HepG2 (cell line): ENCODE results near the gene BIRC2. TPM values are rescaled to one million over a fixed set of nuclear protein-coding genes. Genes with fewer than 3 reads are reported as not detected.

Experiments used
- ATAC-seq: fragments of 200-7000 bp; cut with Tn5 transposase; 3 replicates; pipeline ENCODE4 v1.9.1; 2020; ENCODE audit warnings: mild to moderate bottlenecking, moderate library complexity
- BruUV-seq: library from RNA; stranded (reverse); fragments of 400-500 nt; replicated peaks from 2 replicates; lab custom pipeline; 2021; lab: Mats Ljungman, UMichigan
- CTCF ChIA-PET: fragments of 300-600 bp; formaldehyde crosslinking; extraction: SDS; loops from one replicate; lab custom pipeline; 2021; ENCODE audit warnings: low total read pairs, inconsistent platforms, low intra/inter-chr PET ratio; lab: Yijun Ruan, JAX
- POLR2A ChIA-PET: fragments of 350-600 bp; sonication (Branson Sonifier 250); formaldehyde crosslinking; loops from one replicate; lab custom pipeline; 2020; ENCODE audit warnings: antibody characterized with exemption, inconsistent platforms; lab: Yijun Ruan, JAX
- DNase-seq: peaks from one replicate; pipeline ENCODE4 v3.0.0-alpha.2; 2015; ENCODE audit warnings: low spot score
- FAIRE-seq: peaks from 3 replicates; lab custom pipeline; 2011; peaks lifted over from hg19 to GRCh38; lab: Jason Lieb, UNC
- H2AFZ ChIP-seq: one replicate; pipeline ENCODE4 v1.6.1; 2011; ENCODE audit warnings: low read length, inconsistent platforms
- H3K27ac ChIP-seq: fragments of 300-600 bp; 3 replicates; pipeline ENCODE4 v1.8.0; 2011; ENCODE audit warnings: mixed run types, mild to moderate bottlenecking, mixed read lengths, low read length, inconsistent platforms; ENCODE audit not compliant: insufficient read depth; ENCODE audit errors: extremely low read length
- H3K27me3 ChIP-seq, 2 experiments: fragments of 200-600 bp in 1 of 2; 2 replicates in 1 of 2; 3 replicates in 1 of 2; pipeline versions ENCODE4 v1.6.0 to v1.8.0; 2011; ENCODE audit warnings: low read length in 2 of 2, mild to moderate bottlenecking in 2 of 2, moderate library complexity in 2 of 2, inconsistent platforms in 1 of 2; ENCODE audit not compliant: insufficient read depth in 2 of 2, control insufficient read depth in 1 of 2
- H3K36me3 ChIP-seq, 2 experiments: fragments of 200-600 bp in 1 of 2; replicated peaks in 1 of 2; 2 replicates in 1 of 2; 3 replicates in 1 of 2; pipeline versions ENCODE4 v1.5.1 to v1.8.0; 2011; ENCODE audit warnings: low read length in 2 of 2, inconsistent platforms in 1 of 2; ENCODE audit not compliant: insufficient read depth in 2 of 2, control insufficient read depth in 1 of 2
- H3K4me1 ChIP-seq: 2 replicates; pipeline ENCODE4 v1.5.1; 2012; ENCODE audit warnings: low read length, inconsistent platforms; ENCODE audit not compliant: insufficient read depth
- H3K4me2 ChIP-seq: 2 replicates; pipeline ENCODE4 v1.6.0; 2011; ENCODE audit warnings: low read depth, low read length, inconsistent platforms
- H3K4me3 ChIP-seq, 3 experiments: fragments of 200-600 bp in 1 of 3; sonication (generic), shearing (Covaris generic) in 1 of 3; replicated peaks in 1 of 3; 2 replicates each; pipeline ENCODE4 v1.5.1; 2011 to 2016; ENCODE audit warnings: low read length in 3 of 3, inconsistent platforms in 2 of 3, low read depth in 2 of 3, mild to moderate bottlenecking in 2 of 3, control low read depth in 1 of 3, mixed read lengths in 1 of 3; ENCODE audit not compliant: insufficient read depth in 1 of 3
- H3K79me2 ChIP-seq: one replicate; pipeline ENCODE4 v1.6.1; 2011; ENCODE audit warnings: low read length, inconsistent platforms; ENCODE audit not compliant: insufficient read depth
- H3K9ac ChIP-seq: 2 replicates; pipeline ENCODE4 v1.6.0; 2011; ENCODE audit warnings: mild to moderate bottlenecking, low read depth, low read length, inconsistent platforms; ENCODE audit not compliant: insufficient read depth
- H3K9me3 ChIP-seq: 2 replicates; pipeline ENCODE4 v1.5.1; 2012; ENCODE audit warnings: mild to moderate bottlenecking, low read length
- H4K20me1 ChIP-seq: 2 replicates; pipeline ENCODE4 v1.6.0; 2011; ENCODE audit warnings: inconsistent platforms, mild to moderate bottlenecking, low read length, moderate library complexity; ENCODE audit not compliant: insufficient read depth
- CBFB ChIP-seq: sonication (generic); formaldehyde crosslinking; IDR thresholded peaks from 2 replicates; pipeline ENCODE4 v1.4.0; 2020; ENCODE audit warnings: missing genetic modification reagents
- JARID2 ChIP-seq: sonication (generic); formaldehyde crosslinking; IDR thresholded peaks from 2 replicates; pipeline ENCODE4 v1.8.1; 2023; ENCODE audit warnings: missing genetic modification reagents, inconsistent platforms; ENCODE audit not compliant: insufficient replicate concordance
- PRPF4 ChIP-seq: fragments of 200-400 bp; formaldehyde crosslinking; IDR thresholded peaks from 2 replicates; pipeline ENCODE4 v1.6.1; 2016; ENCODE audit warnings: low read length, low read depth; ENCODE audit not compliant: poor library complexity, severe bottlenecking
- TBP ChIP-seq: sonication (generic); formaldehyde crosslinking; IDR thresholded peaks from 2 replicates; pipeline ENCODE4 v1.5.0; 2020; ENCODE audit warnings: missing genetic modification reagents
- ZNF552 ChIP-seq: sonication (generic); formaldehyde crosslinking; IDR thresholded peaks from 2 replicates; pipeline ENCODE4 v1.9.0; 2022; ENCODE audit warnings: missing genetic modification reagents, mild to moderate bottlenecking, borderline replicate concordance
- ZNF558 ChIP-seq: sonication (generic); formaldehyde crosslinking; IDR thresholded peaks from 2 replicates; pipeline ENCODE4 v1.9.0; 2022; ENCODE audit warnings: mild to moderate bottlenecking, missing genetic modification reagents, borderline replicate concordance
- ZNF616 ChIP-seq: sonication (generic); formaldehyde crosslinking; IDR thresholded peaks from 2 replicates; pipeline ENCODE4 v1.5.0; 2020; ENCODE audit warnings: low read depth, mild to moderate bottlenecking, missing genetic modification reagents
- WGBS: methylation state at CpG from one replicate; pipeline ENCODE4 v1.1.6; 2017; ENCODE audit warnings: low lambda C conversion rate; 5-methylcytosine and 5-hydroxymethylcytosine counted together
- in situ Hi-C: cut with HindIII; loops from 2 replicates; pipeline ENCODE4 v1.10.0; 2017; ENCODE audit warnings: low pct_unique_long_range_greater_than_20kb; ENCODE audit not compliant: extremely low pct_ligation_motif_present
- intact Hi-C: fragments of 100-400 bp; cut with micrococcal nuclease; formaldehyde crosslinking; loops from one replicate; pipeline ENCODE4 v1.10.0; 2022; ENCODE audit not compliant: unreplicated experiment
- polyA plus RNA-seq, 8 experiments: library from polyadenylated mRNA; depleted of rRNA in 3 of 8; stranded (reverse) in 7 of 8; unstranded in 1 of 8; fragments of >200 nt; fragmentation: Illumina TruSeq in 4 of 8; extraction: Trizol in 4 of 8; gene quantifications; 2 replicates each; pipeline versions ENCODE4 v1.2.1 to v1.2.3, GENCODE V29; 2011 to 2016; ENCODE audit warnings: low read depth in 4 of 8, missing spikeins in 1 of 8, mixed read lengths in 1 of 8; ENCODE audit not compliant: insufficient read depth in 1 of 8
- total RNA-seq, 5 experiments: library from RNA; depleted of rRNA; stranded (reverse); fragments of >200 nt; fragmentation: Illumina TruSeq; extraction: Trizol; gene quantifications; 2 replicates each; pipeline ENCODE4 v1.2.3, GENCODE V29; 2016; ENCODE audit warnings: low read depth in 1 of 5
- TF ChIP-seq, protein P1 (sequence below): sonication (generic); formaldehyde crosslinking; IDR thresholded peaks from 2 replicates; pipeline ENCODE4 v1.9.0; 2021; ENCODE audit warnings: missing genetic modification reagents, mild to moderate bottlenecking, borderline replicate concordance

BIRC2 gene
- total and polyA plus RNA-seq, 2 of the 13 experiments (the other 11 are each of a cell fraction or from before 2014, with no cell fraction given) = 61.7 to 62.2 TPM

DNA sequence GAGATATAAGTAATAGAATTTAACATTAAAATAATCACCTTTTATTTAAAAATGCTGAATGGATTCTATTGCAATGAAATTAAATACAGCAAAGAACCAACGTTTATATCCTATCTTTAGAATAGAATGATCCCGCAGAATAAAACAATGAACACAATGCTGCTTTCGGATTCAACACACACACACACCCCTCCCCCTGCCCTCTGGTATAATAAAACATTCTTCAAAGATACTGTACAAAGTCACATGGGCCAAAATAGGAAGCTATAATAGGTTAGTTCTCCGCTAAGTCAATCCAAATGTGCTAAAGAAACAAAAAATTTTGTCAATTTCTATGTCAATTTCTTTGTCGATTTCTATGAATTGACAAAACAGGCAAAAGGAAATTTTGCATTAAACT is 58.5 kb downstream of the BIRC2 start:
- Histone ChIP-seq H3K4me2 (no peak overlapping the region), H3K9ac (no peak overlapping the region), H3K27me3 (no peaks in the 10 kb centered on the region), H3K36me3 (peaks cover 21 to 65% of the 10 kb centered on the region in 2 experiments), H3K9me3 (no peaks in the 10 kb centered on the region), H4K20me1 (peaks cover 93% of the 10 kb centered on the region), H3K27ac (no peak overlapping the region), H2AFZ (no peak overlapping the region), H3K4me3 (no peak overlapping the region), H3K4me1 (peaks cover 22% of the 10 kb centered on the region; the same call in 1 of the 2 replicates), H3K79me2 (peaks cover 73% of the 10 kb centered on the region)
- TF ChIP-seq ZNF552 (CRISPR knock-in tag) (no peak), ZNF616 (CRISPR knock-in tag) (no peak), ZNF558 (CRISPR knock-in tag) (no peak), CBFB (CRISPR knock-in tag) (no peak), PRPF4 (no peak), TBP (CRISPR knock-in tag) (no peak), JARID2 (CRISPR knock-in tag) (no peak)
- TF ChIP-seq, protein P1, sequence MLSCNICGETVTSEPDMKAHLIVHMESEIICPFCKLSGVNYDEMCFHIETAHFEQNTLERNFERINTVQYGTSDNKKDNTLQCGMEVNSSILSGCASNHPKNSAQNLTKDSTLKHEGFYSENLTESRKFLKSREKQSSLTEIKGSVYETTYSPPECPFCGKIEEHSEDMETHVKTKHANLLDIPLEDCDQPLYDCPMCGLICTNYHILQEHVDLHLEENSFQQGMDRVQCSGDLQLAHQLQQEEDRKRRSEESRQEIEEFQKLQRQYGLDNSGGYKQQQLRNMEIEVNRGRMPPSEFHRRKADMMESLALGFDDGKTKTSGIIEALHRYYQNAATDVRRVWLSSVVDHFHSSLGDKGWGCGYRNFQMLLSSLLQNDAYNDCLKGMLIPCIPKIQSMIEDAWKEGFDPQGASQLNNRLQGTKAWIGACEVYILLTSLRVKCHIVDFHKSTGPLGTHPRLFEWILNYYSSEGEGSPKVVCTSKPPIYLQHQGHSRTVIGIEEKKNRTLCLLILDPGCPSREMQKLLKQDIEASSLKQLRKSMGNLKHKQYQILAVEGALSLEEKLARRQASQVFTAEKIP = no peak
- ChIA-PET CTCF (no interaction called here), POLR2A (no interaction called here)
- BruUV-seq = no TSS peak
- FAIRE-seq (no peak), ATAC-seq (no peak), DNase-seq (no peak)
- intact Hi-C loops (no loop called here), in situ Hi-C loops (no loop called here)
- 94% methylated on average over 5 of the region's 5 CpGs for WGBS
